ENCODE results near the gene VIL1. TPM values are rescaled to one million over a fixed set of nuclear protein-coding genes. Genes with fewer than 3 reads are reported as not detected.

Gene VIL1
- total RNA-seq: 0.57 TPM in 1 of 2 replicates, not detected in the other
- long read RNA-seq, partial matches to known transcripts: 0 of 3 reads
- long read RNA-seq, other reads (novel, unspliced or antisense): 3 of 3 reads

- no peaks in the 10 kb centered on the region for H3K36me3 Mint-ChIP-seq (ENCODE audit: unreplicated experiment)
- H3K4me3 Mint-ChIP-seq (ENCODE audit: unreplicated experiment): no peak within 1 kb of the TSS
- H3K4me1 Mint-ChIP-seq (ENCODE audit: unreplicated experiment): no peaks in the 10 kb centered on the region
- H3K27me3 Mint-ChIP-seq (ENCODE audit: unreplicated experiment): no peaks in the 10 kb centered on the region
- TF ChIP-seq CTCF (IDR thresholded peaks at IDR 0.05): no peak
- H3K27ac Mint-ChIP-seq (ENCODE audit: unreplicated experiment): no peak within 1 kb of the TSS
- no peaks in the 10 kb centered on the region for H3K9me3 Mint-ChIP-seq (ENCODE audit: unreplicated experiment)
- DNase-seq (ENCODE audit: extremely low spot score, unreplicated experiment): no peak
These were observed at the start of gene VIL1 for GRCh38 chr2:218418717-218419458. TSS of gene VIL1 (plus strand) at chr2:218419123. CDS start at chr2:218423779, 4,656 bp downstream.

DNA sequence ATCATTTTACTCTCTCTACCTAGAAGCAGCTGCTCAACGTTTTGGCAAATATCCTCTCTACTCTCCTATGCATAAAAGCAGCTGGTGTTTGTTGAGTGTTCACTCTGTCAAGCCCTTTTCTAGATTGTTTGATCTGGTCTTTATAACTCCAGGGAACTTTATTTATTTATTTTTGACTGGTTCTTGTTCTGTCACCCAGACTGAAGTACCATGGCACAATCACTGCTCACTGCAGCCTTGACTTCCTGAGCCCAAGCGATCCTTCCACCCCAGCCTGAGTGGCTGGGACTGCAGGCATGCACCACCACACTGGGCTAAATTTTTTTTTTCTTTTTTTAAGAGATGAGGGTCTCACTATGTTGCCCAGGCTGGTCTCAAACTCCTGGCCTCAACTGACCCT lies 49.6 kb upstream of the VIL1 start:
- Mint-ChIP-seq H3K36me3 (ENCODE audit: unreplicated experiment) (no peaks in the 10 kb centered on the region), H3K4me1 (ENCODE audit: unreplicated experiment) (peaks cover 5% of the 10 kb centered on the region), H3K27me3 (ENCODE audit: unreplicated experiment) (no peaks in the 10 kb centered on the region), H3K9me3 (ENCODE audit: unreplicated experiment) (no peaks in the 10 kb centered on the region), H3K27ac (ENCODE audit: unreplicated experiment) (no peak overlapping the region), H3K4me3 (ENCODE audit: unreplicated experiment) (peak overlapping the region; percentile 44)
- no peak for DNase-seq (ENCODE audit: extremely low spot score, unreplicated experiment)
- no peak for TF ChIP-seq CTCF (IDR thresholded peaks at IDR 0.05)

GRCh38 chr2:218370410-218371063 lies 48.4 kb upstream of the VIL1 start:
- Mint-ChIP-seq H3K4me3 (ENCODE audit: unreplicated experiment) (no peak overlapping the region), H3K36me3 (ENCODE audit: unreplicated experiment) (no peaks in the 10 kb centered on the region), H3K9me3 (ENCODE audit: unreplicated experiment) (no peaks in the 10 kb centered on the region), H3K27ac (ENCODE audit: unreplicated experiment) (no peak overlapping the region), H3K4me1 (ENCODE audit: unreplicated experiment) (peaks cover 5% of the 10 kb centered on the region), H3K27me3 (ENCODE audit: unreplicated experiment) (no peaks in the 10 kb centered on the region)
- no peak for DNase-seq (ENCODE audit: extremely low spot score, unreplicated experiment)
- TF ChIP-seq CTCF (IDR thresholded peaks at IDR 0.05): no peak

GRCh38 chr2:218371983-218372350 lies 47.0 kb upstream of the VIL1 start:
- no peaks in the 10 kb centered on the region for H3K9me3 Mint-ChIP-seq (ENCODE audit: unreplicated experiment)
- peaks cover 5% of the 10 kb centered on the region for H3K4me1 Mint-ChIP-seq (ENCODE audit: unreplicated experiment)
- no peaks in the 10 kb centered on the region for H3K36me3 Mint-ChIP-seq (ENCODE audit: unreplicated experiment)
- no peak overlapping the region for H3K27ac Mint-ChIP-seq (ENCODE audit: unreplicated experiment)
- no peak for DNase-seq (ENCODE audit: extremely low spot score, unreplicated experiment)
- H3K4me3 Mint-ChIP-seq (ENCODE audit: unreplicated experiment): no peak overlapping the region
- H3K27me3 Mint-ChIP-seq (ENCODE audit: unreplicated experiment): no peaks in the 10 kb centered on the region
- TF ChIP-seq CTCF (IDR thresholded peaks at IDR 0.05): no peak

- no peak overlapping the region for H3K27ac Mint-ChIP-seq (ENCODE audit: unreplicated experiment)
- peaks cover 4% of the 10 kb centered on the region for H3K4me1 Mint-ChIP-seq (ENCODE audit: unreplicated experiment)
- TF ChIP-seq CTCF (IDR thresholded peaks at IDR 0.05): no peak
- no peak overlapping the region for H3K4me3 Mint-ChIP-seq (ENCODE audit: unreplicated experiment)
- H3K9me3 Mint-ChIP-seq (ENCODE audit: unreplicated experiment): no peaks in the 10 kb centered on the region
- no peaks in the 10 kb centered on the region for H3K36me3 Mint-ChIP-seq (ENCODE audit: unreplicated experiment)
- no peak for DNase-seq (ENCODE audit: extremely low spot score, unreplicated experiment)
- peaks cover 8% of the 10 kb centered on the region for H3K27me3 Mint-ChIP-seq (ENCODE audit: unreplicated experiment)
These were observed 44.1 kb upstream of the VIL1 start for GRCh38 chr2:218374795-218375194.
